ENCODE data around the gene DDX49. TPM values are rescaled to one million over a fixed set of nuclear protein-coding genes. Genes with fewer than 3 reads are reported as not detected.

DDX49 gene
- total RNA-seq, 2 experiments from 2014 or later = 63.7 to 82.4 TPM

- TF ChIP-seq CTCF (conservative IDR thresholded peaks at IDR 0.05; ENCODE audit: low read length) (no peak), EZH2phosphoT487 (IDR thresholded peaks at IDR 0.05; ENCODE audit: borderline replicate concordance, low read depth, low read length) (no peak)
- intact Hi-C loops (cut with micrococcal nuclease; ENCODE audit: unreplicated experiment) = no loop called here
- POLR2A ChIA-PET = no interaction called here
- Histone ChIP-seq H3K4me2 (ENCODE audit: low read length) (no peak overlapping the region), H3K9me3 (ENCODE audit: low read length) (no peaks in the 10 kb centered on the region), H3K27ac (ENCODE audit: low read depth, low read length, poor library complexity, severe bottlenecking) (no peak overlapping the region), H3K4me1 (ENCODE audit: insufficient read depth, low read length, poor library complexity, severe bottlenecking) (no peaks in the 10 kb centered on the region), H3K9me2 (ENCODE audit: insufficient read depth, low read length) (no peaks in the 10 kb centered on the region), H2AFZ (ENCODE audit: low read length) (no peak overlapping the region), H3K79me2 (ENCODE audit: insufficient read depth, low read depth, low read length) (no peaks in the 10 kb centered on the region), H3K36me3 (ENCODE audit: insufficient read depth, low read length) (peaks cover 26% of the 10 kb centered on the region), H4K20me1 (ENCODE audit: insufficient read depth, low read length) (no peaks in the 10 kb centered on the region), H3K4me3 (ENCODE audit: low read depth, low read length, poor library complexity, severe bottlenecking) (no peak overlapping the region)
- BruUV-seq (replicated peaks) = no TSS peak
- no peak for DNase-seq (ENCODE audit: low spot score)
- CTCF ChIA-PET (ENCODE audit: unreplicated experiment) = no interaction called here
These were observed 13.8 kb upstream of the DDX49 start for GRCh38 chr19:18905513-18906236.

- POLR2A ChIA-PET = no interaction called here
- H3K36me3 ChIP-seq (ENCODE audit: insufficient read depth, low read length) = peaks cover 34% of the 10 kb centered on the region
- CTCF ChIA-PET (ENCODE audit: unreplicated experiment) = no interaction called here
- no peak for DNase-seq (ENCODE audit: low spot score)
- no peak overlapping the region for H3K4me2 ChIP-seq (ENCODE audit: low read length)
- H2AFZ ChIP-seq (ENCODE audit: low read length) = no peak overlapping the region
- no peaks in the 10 kb centered on the region for H3K79me2 ChIP-seq (ENCODE audit: insufficient read depth, low read depth, low read length)
- no TSS peak for BruUV-seq (replicated peaks)
- intact Hi-C loops (cut with micrococcal nuclease; ENCODE audit: unreplicated experiment) = no loop called here
- TF ChIP-seq EZH2phosphoT487 (IDR thresholded peaks at IDR 0.05; ENCODE audit: borderline replicate concordance, low read depth, low read length) = no peak
- no peak for TF ChIP-seq CTCF (conservative IDR thresholded peaks at IDR 0.05; ENCODE audit: low read length)
- H3K9me2 ChIP-seq (ENCODE audit: insufficient read depth, low read length) = no peaks in the 10 kb centered on the region
- no peak overlapping the region for H3K4me3 ChIP-seq (ENCODE audit: low read depth, low read length, poor library complexity, severe bottlenecking)
- no peak overlapping the region for H3K27ac ChIP-seq (ENCODE audit: low read depth, low read length, poor library complexity, severe bottlenecking)
- H4K20me1 ChIP-seq (ENCODE audit: insufficient read depth, low read length) = no peaks in the 10 kb centered on the region
- no peaks in the 10 kb centered on the region for H3K4me1 ChIP-seq (ENCODE audit: insufficient read depth, low read length, poor library complexity, severe bottlenecking)
- no peaks in the 10 kb centered on the region for H3K9me3 ChIP-seq (ENCODE audit: low read length)
These were observed 12.7 kb upstream of the DDX49 start for GRCh38 chr19:18906605-18907519.

Measured in OCI-LY7 (cell line).